Stomach (tissue), 4 donors: ENCODE results near the gene STK32C.

Source experiments
- POLR2A ChIP-seq, 4 donors: fragments of 450-650 bp; IDR thresholded peaks; one replicate each; pipeline ENCODE4 v1.6.1; 2016; ENCODE audit warnings: antibody characterized with exemption in 4 of 4, control low read depth in 2 of 4, mild to moderate bottlenecking in 1 of 4, moderate library complexity in 1 of 4
- TF ChIP-seq, protein P1 (sequence below), 7 experiments: fragments of 450-650 bp in 4 of 7; fragments of 200-600 bp in 3 of 7; sonication (generic) in 3 of 7; IDR thresholded peaks; one replicate each; pipeline ENCODE4 v1.5.1; 2016 to 2019; ENCODE audit warnings: antibody characterized with exemption in 7 of 7, control low read depth in 2 of 7, mild to moderate bottlenecking in 1 of 7

GRCh38 chr10:132272231-132272971 lies 35.3 kb downstream of the STK32C start:
- TF ChIP-seq, protein P1, sequence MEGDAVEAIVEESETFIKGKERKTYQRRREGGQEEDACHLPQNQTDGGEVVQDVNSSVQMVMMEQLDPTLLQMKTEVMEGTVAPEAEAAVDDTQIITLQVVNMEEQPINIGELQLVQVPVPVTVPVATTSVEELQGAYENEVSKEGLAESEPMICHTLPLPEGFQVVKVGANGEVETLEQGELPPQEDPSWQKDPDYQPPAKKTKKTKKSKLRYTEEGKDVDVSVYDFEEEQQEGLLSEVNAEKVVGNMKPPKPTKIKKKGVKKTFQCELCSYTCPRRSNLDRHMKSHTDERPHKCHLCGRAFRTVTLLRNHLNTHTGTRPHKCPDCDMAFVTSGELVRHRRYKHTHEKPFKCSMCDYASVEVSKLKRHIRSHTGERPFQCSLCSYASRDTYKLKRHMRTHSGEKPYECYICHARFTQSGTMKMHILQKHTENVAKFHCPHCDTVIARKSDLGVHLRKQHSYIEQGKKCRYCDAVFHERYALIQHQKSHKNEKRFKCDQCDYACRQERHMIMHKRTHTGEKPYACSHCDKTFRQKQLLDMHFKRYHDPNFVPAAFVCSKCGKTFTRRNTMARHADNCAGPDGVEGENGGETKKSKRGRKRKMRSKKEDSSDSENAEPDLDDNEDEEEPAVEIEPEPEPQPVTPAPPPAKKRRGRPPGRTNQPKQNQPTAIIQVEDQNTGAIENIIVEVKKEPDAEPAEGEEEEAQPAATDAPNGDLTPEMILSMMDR (IDR thresholded peaks at IDR 0.05) = no peak
- no peak for TF ChIP-seq POLR2A (IDR thresholded peaks at IDR 0.05)
